ENCODE results near the gene ASB5. TPM values are rescaled to one million over a fixed set of nuclear protein-coding genes. Genes with fewer than 3 reads are reported as not detected.

The ASB5 gene
- total RNA-seq, 1 donor from 2014 or later: 0.90 TPM

- TF ChIP-seq, protein P1, sequence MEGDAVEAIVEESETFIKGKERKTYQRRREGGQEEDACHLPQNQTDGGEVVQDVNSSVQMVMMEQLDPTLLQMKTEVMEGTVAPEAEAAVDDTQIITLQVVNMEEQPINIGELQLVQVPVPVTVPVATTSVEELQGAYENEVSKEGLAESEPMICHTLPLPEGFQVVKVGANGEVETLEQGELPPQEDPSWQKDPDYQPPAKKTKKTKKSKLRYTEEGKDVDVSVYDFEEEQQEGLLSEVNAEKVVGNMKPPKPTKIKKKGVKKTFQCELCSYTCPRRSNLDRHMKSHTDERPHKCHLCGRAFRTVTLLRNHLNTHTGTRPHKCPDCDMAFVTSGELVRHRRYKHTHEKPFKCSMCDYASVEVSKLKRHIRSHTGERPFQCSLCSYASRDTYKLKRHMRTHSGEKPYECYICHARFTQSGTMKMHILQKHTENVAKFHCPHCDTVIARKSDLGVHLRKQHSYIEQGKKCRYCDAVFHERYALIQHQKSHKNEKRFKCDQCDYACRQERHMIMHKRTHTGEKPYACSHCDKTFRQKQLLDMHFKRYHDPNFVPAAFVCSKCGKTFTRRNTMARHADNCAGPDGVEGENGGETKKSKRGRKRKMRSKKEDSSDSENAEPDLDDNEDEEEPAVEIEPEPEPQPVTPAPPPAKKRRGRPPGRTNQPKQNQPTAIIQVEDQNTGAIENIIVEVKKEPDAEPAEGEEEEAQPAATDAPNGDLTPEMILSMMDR (IDR thresholded peaks at IDR 0.05): no peak
- peaks cover 3% of the 10 kb centered on the region for H3K9me3 Mint-ChIP-seq (ENCODE audit: low read depth)
- no peak overlapping the region for H3K4me3 Mint-ChIP-seq (ENCODE audit: unreplicated experiment)
- no peak overlapping the region for H3K27ac Mint-ChIP-seq (ENCODE audit: unreplicated experiment)
- no peak for DNase-seq (ENCODE audit: low spot score)
- H3K36me3 Mint-ChIP-seq (ENCODE audit: low read depth): no peaks in the 10 kb centered on the region
- H3K27me3 Mint-ChIP-seq (ENCODE audit: low read depth): no peaks in the 10 kb centered on the region
- peaks cover 9% of the 10 kb centered on the region for H3K4me1 Mint-ChIP-seq (ENCODE audit: low read depth)
Measured at GRCh38 chr4:176198316-176198903, 70.6 kb downstream of the ASB5 start.

DNA sequence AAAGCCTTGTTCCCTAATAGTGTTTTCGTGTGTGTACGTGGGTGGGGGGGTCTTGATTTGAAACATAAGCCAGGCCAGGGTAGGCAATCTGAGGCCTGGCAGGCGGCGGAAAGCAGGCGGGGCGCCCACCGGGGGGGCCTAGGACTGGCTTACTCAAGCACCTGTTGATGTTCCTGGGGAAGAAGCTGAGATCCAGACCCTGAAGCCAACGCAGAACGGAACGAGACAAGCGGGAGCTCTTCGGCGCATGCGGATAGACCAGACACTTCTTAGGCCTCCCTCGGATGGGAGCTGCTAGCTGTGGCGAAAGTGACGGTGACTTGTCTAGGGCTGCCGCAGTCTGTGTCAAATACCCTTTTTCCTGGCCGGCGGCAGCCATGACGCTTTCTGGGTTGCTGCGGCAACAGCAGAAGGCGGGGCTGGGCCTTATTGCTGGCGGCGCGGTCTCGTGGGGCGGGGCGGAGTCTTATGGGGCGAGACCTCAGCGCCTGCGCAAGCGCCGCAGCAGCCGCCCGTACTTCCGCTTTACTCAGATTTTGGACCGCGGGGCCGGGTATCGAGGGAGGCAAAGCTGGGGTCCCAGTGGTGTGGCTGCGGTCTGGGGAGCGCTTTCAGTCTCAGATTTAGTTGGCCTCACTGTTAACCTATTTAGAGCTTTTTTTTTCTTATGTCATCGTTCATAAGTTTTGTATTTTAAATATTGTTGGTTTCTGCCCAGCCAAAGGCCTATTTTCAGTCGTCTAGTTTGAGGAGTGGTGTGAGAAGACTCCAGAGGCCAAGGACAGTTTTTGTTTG, 73.6 kb downstream of the ASB5 start, which contains the start of gene SPATA4:
TSS of gene SPATA4 (minus strand) at position 402 of the 795 bp plus-strand sequence. CDS start at position 379, 23 bp downstream.
- TF ChIP-seq, protein P1 (IDR thresholded peaks at IDR 0.05): no peak
- Mint-ChIP-seq H3K27me3 (ENCODE audit: low read depth) (no peaks in the 10 kb centered on the region), H3K27ac (ENCODE audit: unreplicated experiment) (peak within 1 kb of the TSS; percentile 98), H3K4me3 (ENCODE audit: unreplicated experiment) (peak within 1 kb of the TSS; percentile 88), H3K9me3 (ENCODE audit: low read depth) (peaks cover 3% of the 10 kb centered on the region), H3K36me3 (ENCODE audit: low read depth) (no peaks in the 10 kb centered on the region), H3K4me1 (ENCODE audit: low read depth) (peaks cover 12% of the 10 kb centered on the region)
- peak; percentile 98 for DNase-seq (ENCODE audit: low spot score)

DNA sequence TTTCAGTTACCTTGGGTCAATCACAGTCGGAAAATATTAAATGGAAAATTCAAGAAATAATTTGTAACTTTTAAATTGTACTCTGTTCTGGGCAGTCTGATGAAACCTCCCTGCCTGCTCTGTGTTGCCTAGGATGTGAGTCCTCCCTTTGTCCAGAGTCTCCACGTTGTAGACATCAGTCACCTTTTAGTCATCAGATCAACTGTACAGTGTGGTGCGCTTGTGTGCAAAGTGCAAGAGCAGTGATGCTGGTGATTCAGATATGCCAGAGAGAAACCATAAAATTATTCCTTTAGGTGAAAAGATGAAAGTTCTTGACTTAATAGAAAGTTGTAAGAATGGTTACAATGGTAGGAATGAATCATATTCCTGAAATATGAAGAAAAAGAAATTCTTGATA, 75.1 kb downstream of the ASB5 start:
- H3K4me1 Mint-ChIP-seq (ENCODE audit: low read depth): peaks cover 12% of the 10 kb centered on the region
- H3K27ac Mint-ChIP-seq (ENCODE audit: unreplicated experiment): no peak overlapping the region
- no peak for DNase-seq (ENCODE audit: low spot score)
- H3K36me3 Mint-ChIP-seq (ENCODE audit: low read depth): no peaks in the 10 kb centered on the region
- no peak overlapping the region for H3K4me3 Mint-ChIP-seq (ENCODE audit: unreplicated experiment)
- no peaks in the 10 kb centered on the region for H3K27me3 Mint-ChIP-seq (ENCODE audit: low read depth)
- TF ChIP-seq, protein P1 (IDR thresholded peaks at IDR 0.05): no peak
- H3K9me3 Mint-ChIP-seq (ENCODE audit: low read depth): peaks cover 3% of the 10 kb centered on the region

- Mint-ChIP-seq H3K4me1 (ENCODE audit: low read depth) (peaks cover 12% of the 10 kb centered on the region), H3K27me3 (ENCODE audit: low read depth) (no peaks in the 10 kb centered on the region)
- TF ChIP-seq, protein P1 (IDR thresholded peaks at IDR 0.05): no peak
Measured at GRCh38 chr4:176193126-176193525, 75.9 kb downstream of the ASB5 start.

DNA sequence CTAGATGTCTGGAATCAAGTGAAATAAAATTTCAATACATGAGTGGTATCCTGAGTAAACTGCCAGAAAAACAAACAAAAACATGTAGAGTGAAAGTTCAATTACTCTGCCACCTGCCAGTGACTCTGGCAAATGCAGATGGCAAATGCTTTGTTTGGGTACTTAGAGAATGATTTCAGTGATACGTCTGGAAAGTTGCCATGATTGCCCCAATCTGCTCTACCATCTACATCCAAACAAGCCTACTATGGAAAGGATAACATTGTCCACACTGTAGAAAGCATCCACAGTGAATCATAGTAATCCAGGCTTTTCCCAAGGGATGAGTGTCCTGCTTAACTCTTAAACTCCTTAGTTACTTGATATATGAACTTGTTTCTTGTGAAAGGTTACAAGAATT, 77.0 kb downstream of the ASB5 start:
- H3K27ac Mint-ChIP-seq (ENCODE audit: unreplicated experiment): no peak overlapping the region

More at GRCh38 chr4:176193126-176193525, 75.9 kb downstream of the ASB5 start:
- no peaks in the 10 kb centered on the region for H3K36me3 Mint-ChIP-seq (ENCODE audit: low read depth)
- no peak overlapping the region for H3K27ac Mint-ChIP-seq (ENCODE audit: unreplicated experiment)
- H3K4me3 Mint-ChIP-seq (ENCODE audit: unreplicated experiment): no peak overlapping the region
- H3K9me3 Mint-ChIP-seq (ENCODE audit: low read depth): peaks cover 3% of the 10 kb centered on the region
- DNase-seq (ENCODE audit: low spot score): no peak

More for the DNA sequence above, 77.0 kb downstream of the ASB5 start:
- Mint-ChIP-seq H3K4me1 (ENCODE audit: low read depth) (peaks cover 16% of the 10 kb centered on the region), H3K36me3 (ENCODE audit: low read depth) (no peaks in the 10 kb centered on the region), H3K27me3 (ENCODE audit: low read depth) (no peaks in the 10 kb centered on the region), H3K9me3 (ENCODE audit: low read depth) (peaks cover 3% of the 10 kb centered on the region), H3K4me3 (ENCODE audit: unreplicated experiment) (no peak overlapping the region)
- TF ChIP-seq, protein P1 (IDR thresholded peaks at IDR 0.05): peak; percentile 22
- no peak for DNase-seq (ENCODE audit: low spot score)

Data from chondrocyte (in vitro differentiated cells).